ENCODE results near the gene KSR2.

Gene KSR2

GRCh38 chr12:117563706-117564105, 405.1 kb downstream of the KSR2 start:
- DNase-seq = no peak

- DNase-seq = no peak
Observed at GRCh38 chr12:117563007-117563406, 405.8 kb downstream of the KSR2 start.

GRCh38 chr12:117561990-117562389, 406.8 kb downstream of the KSR2 start:
- DNase-seq = no peak

GRCh38 chr12:117559978-117560377, 408.8 kb downstream of the KSR2 start:
- no peak for DNase-seq

GRCh38 chr12:117555889-117556288, 412.9 kb downstream of the KSR2 start:
- DNase-seq = no peak

GRCh38 chr12:117552971-117553370, 415.8 kb downstream of the KSR2 start:
- DNase-seq = no peak

- DNase-seq = no peak
Observed at GRCh38 chr12:117551665-117552064, 417.1 kb downstream of the KSR2 start.

GRCh38 chr12:117547209-117547608, 421.6 kb downstream of the KSR2 start:
- DNase-seq = no peak

- no peak for DNase-seq
Observed at GRCh38 chr12:117545216-117545615, 423.6 kb downstream of the KSR2 start.

- no peak for DNase-seq
Observed at GRCh38 chr12:117540011-117540410, 428.8 kb downstream of the KSR2 start.

GRCh38 chr12:117538926-117539325, 429.9 kb downstream of the KSR2 start:
- DNase-seq = no peak

GRCh38 chr12:117538032-117538690, 430.6 kb downstream of the KSR2 start:
- no peak for DNase-seq

GRCh38 chr12:117533687-117534086, 435.1 kb downstream of the KSR2 start:
- DNase-seq = no peak

GRCh38 chr12:117530796-117531195, 438.0 kb downstream of the KSR2 start:
- DNase-seq = no peak

GRCh38 chr12:117528538-117528937, 440.3 kb downstream of the KSR2 start:
- DNase-seq = no peak

- DNase-seq = no peak
Observed at GRCh38 chr12:117527479-117527855, 441.3 kb downstream of the KSR2 start.

GRCh38 chr12:117526757-117527478, 441.9 kb downstream of the KSR2 start:
- no peak for DNase-seq

GRCh38 chr12:117525766-117526165, 443.0 kb downstream of the KSR2 start:
- DNase-seq = no peak

GRCh38 chr12:117524806-117525205, 444.0 kb downstream of the KSR2 start:
- DNase-seq = no peak

- DNase-seq = no peak
Observed at GRCh38 chr12:117523971-117524370, 444.8 kb downstream of the KSR2 start.

GRCh38 chr12:117522559-117522958, 446.2 kb downstream of the KSR2 start:
- no peak for DNase-seq

- DNase-seq = no peak
Observed at GRCh38 chr12:117521867-117522266, 446.9 kb downstream of the KSR2 start.

- DNase-seq = peak; percentile 1
Observed at GRCh38 chr12:117521346-117521745, 447.4 kb downstream of the KSR2 start.

GRCh38 chr12:117518594-117519270, 450.1 kb downstream of the KSR2 start:
- DNase-seq = no peak
